Stimulated activated effector memory CD8-positive, alpha-beta T cell treated with anti-CD3 and anti-CD28 coated beads, Interleukin-12 subunit alpha, Interleukin-12 subunit beta, amount 100 ng/mL, for 72 hours (primary cell): Measurements from ENCODE around the gene SNX27.
A peak's percentile ranks its signal among the peaks of the same experiment; 100 is the strongest.
"Not testable (repeated sequence)": the region's sequence is repeated elsewhere in the genome, so short reads cannot be mapped to it uniquely, and the experiment has no call there.

Experiments
- ATAC-seq: fragments of 150-1000 bp; cut with Tn5 transposase; 2 replicates; pipeline ENCODE4 v1.10.0; 2021
- DNase-seq, 2 donors: peaks; one replicate each; pipeline ENCODE4 v3.0.0; 2021 to 2022; ENCODE audit warnings: low spot score in 2 of 2
- H3K27ac Mint-ChIP-seq: one replicate; pipeline ENCODE4 v1.8.0; 2022; ENCODE audit warnings: mild to moderate bottlenecking, mixed read lengths
- H3K36me3 Mint-ChIP-seq: one replicate; pipeline ENCODE4 v1.8.0; 2022; ENCODE audit warnings: mild to moderate bottlenecking, mixed read lengths
- H3K4me1 Mint-ChIP-seq: one replicate; pipeline ENCODE4 v1.8.0; 2022; ENCODE audit warnings: mixed read lengths
- H3K4me3 Mint-ChIP-seq: one replicate; pipeline ENCODE4 v1.8.0; 2022; ENCODE audit warnings: mild to moderate bottlenecking, mixed read lengths
- H3K9me3 Mint-ChIP-seq: one replicate; pipeline ENCODE4 v1.8.0; 2022; ENCODE audit warnings: mixed read lengths

SNX27 gene

DNA sequence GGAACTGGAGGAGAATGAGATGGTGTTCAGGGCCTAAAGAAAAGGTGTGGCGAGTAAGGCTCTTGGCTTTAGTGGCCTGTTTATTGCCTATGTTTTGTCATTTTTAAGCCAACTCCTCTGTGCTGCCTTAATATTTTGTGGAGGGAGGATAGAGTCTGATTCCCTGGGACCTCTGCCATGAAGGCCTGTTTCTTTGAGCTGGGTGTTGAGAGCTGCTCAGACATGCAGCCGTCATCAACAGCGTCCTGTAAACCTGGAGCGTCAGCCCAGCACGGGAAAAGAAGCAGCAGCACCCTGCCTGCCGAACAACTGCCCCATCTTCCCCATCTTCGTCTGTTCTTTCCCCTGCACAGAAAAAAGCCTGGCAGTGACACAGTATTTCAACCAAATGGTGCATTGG is 27.1 kb upstream of the SNX27 start:
- Mint-ChIP-seq H3K9me3 (no peaks in the 10 kb centered on the region), H3K27ac (no peak overlapping the region)

DNA sequence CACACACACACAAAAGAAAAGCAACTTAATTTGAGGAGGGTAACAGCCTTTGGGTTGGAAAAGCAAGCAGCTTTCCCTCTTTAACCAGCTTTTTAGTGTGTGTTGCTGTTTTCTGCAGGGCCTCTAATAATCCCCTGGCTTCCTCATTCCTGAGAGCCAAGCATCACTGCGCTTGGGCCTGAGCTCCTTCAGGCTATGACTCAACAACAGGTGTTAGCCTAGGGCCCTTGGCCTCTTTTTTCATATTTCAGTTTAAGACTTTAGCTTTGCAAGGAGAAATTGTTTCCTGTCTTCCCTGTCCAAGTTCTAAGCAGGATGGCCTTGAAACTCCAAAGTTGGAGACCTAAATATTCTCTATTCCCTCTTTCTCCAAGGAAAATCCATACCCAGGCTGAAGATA is 26.2 kb upstream of the SNX27 start:
- Mint-ChIP-seq H3K4me1 (no peaks in the 10 kb centered on the region), H3K36me3 (no peaks in the 10 kb centered on the region), H3K9me3 (no peaks in the 10 kb centered on the region), H3K27ac (no peak overlapping the region), H3K4me3 (no peak overlapping the region)
- ATAC-seq (no peak), DNase-seq (no peak)

More for the DNA sequence above, 27.1 kb upstream of the SNX27 start:
- Mint-ChIP-seq H3K36me3 (no peaks in the 10 kb centered on the region), H3K4me1 (no peaks in the 10 kb centered on the region), H3K4me3 (no peak overlapping the region)
- no peak for ATAC-seq
- no peak for DNase-seq

- peaks cover 8% of the 10 kb centered on the region for H3K4me1 Mint-ChIP-seq
- H3K4me3 Mint-ChIP-seq, result no peak overlapping the region
- DNase-seq, result no peak
- no peak for ATAC-seq
- H3K36me3 Mint-ChIP-seq, result no peaks in the 10 kb centered on the region
- no peaks in the 10 kb centered on the region for H3K9me3 Mint-ChIP-seq
- no peak overlapping the region for H3K27ac Mint-ChIP-seq
Measured at GRCh38 chr1:151590961-151591360, 20.9 kb upstream of the SNX27 start.

DNA sequence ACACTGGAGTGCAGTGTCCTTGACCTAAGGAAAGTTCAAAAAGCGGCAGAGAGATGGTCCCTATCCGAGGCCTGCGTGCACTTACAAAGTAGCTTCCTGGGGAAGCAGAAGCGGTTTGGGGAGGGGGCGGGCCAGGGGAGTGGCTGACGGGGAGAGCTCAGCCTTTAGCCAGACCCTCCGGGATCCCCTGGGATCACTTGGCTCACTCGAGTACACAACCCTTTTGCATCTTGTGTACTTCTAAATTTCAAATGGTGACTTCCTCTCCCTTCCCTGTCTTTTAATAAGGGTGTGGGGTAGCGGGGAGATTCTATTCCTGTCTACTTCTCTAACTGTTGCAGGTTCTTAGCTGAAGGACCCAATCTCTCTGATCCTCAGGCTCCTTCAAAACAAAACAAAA is 18.1 kb upstream of the SNX27 start:
- no peak overlapping the region for H3K27ac Mint-ChIP-seq
- DNase-seq (no peak), ATAC-seq (peak; percentile 26)
- H3K4me3 Mint-ChIP-seq, result peak overlapping the region; percentile 32
- H3K36me3 Mint-ChIP-seq, result no peaks in the 10 kb centered on the region
- H3K4me1 Mint-ChIP-seq, result peaks cover 8% of the 10 kb centered on the region
- no peaks in the 10 kb centered on the region for H3K9me3 Mint-ChIP-seq

GRCh38 chr1:151594143-151594625 is 17.7 kb upstream of the SNX27 start:
- Mint-ChIP-seq H3K4me3 (peak overlapping the region; percentile 32), H3K36me3 (no peaks in the 10 kb centered on the region), H3K4me1 (peaks cover 8% of the 10 kb centered on the region), H3K9me3 (no peaks in the 10 kb centered on the region), H3K27ac (no peak overlapping the region)
- peak; percentile 78 to 86 for DNase-seq
- peak; percentile 93 for ATAC-seq

DNA sequence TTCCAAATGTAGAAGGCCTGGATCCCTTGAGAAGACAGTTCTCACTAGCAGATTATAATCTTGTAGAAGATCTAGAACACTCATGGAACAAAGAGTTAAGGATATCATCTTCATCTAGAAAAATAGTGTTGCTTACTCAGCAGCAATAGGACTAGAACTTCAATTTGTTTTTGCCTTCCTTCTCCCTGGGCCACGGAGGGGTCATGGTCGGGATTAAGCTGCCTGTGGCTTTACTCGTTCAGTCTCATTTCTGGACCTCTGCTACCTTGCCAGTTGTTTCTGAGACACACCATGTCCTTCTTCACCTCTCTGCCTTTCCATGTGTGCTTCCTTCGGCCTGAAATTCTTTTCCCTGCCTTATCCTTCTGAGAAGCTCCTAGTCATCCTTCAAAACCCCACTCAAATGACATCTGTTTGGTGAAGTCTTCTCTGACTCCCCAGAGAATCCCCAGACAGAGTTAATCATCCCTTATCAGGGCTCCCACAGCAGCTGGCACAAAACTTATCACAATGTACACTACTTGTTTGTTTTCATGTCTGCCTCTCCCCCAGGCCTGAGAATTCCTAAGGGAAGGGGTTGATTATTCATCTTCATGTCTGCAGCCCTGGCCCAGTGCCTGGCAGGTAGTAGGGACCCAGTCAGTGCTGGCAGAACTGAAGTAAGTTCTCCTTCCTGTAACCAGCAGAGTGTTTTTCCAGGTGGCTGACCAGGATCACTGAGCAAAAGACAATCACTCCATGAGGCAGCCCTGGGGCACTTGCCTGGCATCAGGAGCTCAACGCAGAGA is 15.5 kb upstream of the SNX27 start:
- Mint-ChIP-seq H3K4me3 (no peak overlapping the region), H3K4me1 (peaks cover 8% of the 10 kb centered on the region), H3K9me3 (no peaks in the 10 kb centered on the region), H3K36me3 (no peaks in the 10 kb centered on the region), H3K27ac (no peak overlapping the region)
- no peak for ATAC-seq
- no peak for DNase-seq

- not testable (repeated sequence) for H3K9me3 Mint-ChIP-seq, H3K4me1 Mint-ChIP-seq, H3K36me3 Mint-ChIP-seq, ATAC-seq, H3K27ac Mint-ChIP-seq, DNase-seq, H3K4me3 Mint-ChIP-seq
Measured at GRCh38 chr1:151602550-151602949, 9.3 kb upstream of the SNX27 start.

GRCh38 chr1:151604291-151604690 is 7.6 kb upstream of the SNX27 start:
- ATAC-seq (no peak), DNase-seq (no peak)
- Mint-ChIP-seq H3K4me1 (peaks cover 7% of the 10 kb centered on the region), H3K27ac (no peak overlapping the region), H3K9me3 (no peaks in the 10 kb centered on the region), H3K36me3 (no peaks in the 10 kb centered on the region), H3K4me3 (no peak overlapping the region)

- Mint-ChIP-seq H3K27ac (no peak overlapping the region), H3K9me3 (no peaks in the 10 kb centered on the region), H3K4me3 (no peak overlapping the region), H3K4me1 (peaks cover 7% of the 10 kb centered on the region), H3K36me3 (no peaks in the 10 kb centered on the region)
- DNase-seq (no peak), ATAC-seq (peak; percentile 80)
Measured at GRCh38 chr1:151606384-151606783, 5.5 kb upstream of the SNX27 start.

DNA sequence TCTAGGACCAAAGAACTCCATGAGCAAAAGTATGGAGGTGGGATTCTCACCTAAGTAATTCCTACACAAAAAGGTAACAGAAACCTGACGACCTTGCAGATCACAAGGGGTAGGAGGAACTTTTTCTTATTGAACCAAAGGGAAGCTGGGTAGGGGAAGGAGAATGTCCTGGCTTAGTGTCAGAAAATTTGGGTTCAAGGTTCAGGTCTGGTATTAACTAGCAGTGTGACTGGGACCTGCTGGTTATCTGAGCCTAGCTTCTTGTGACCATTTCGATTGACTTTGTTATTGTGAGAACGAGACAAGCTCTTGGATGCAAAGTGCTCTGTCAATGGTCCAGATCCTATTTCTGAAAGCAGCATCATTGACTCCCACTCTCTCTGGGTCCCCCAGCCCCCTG is 5.0 kb upstream of the SNX27 start:
- H3K36me3 Mint-ChIP-seq, result no peaks in the 10 kb centered on the region
- no peak overlapping the region for H3K27ac Mint-ChIP-seq
- no peak overlapping the region for H3K4me3 Mint-ChIP-seq
- H3K9me3 Mint-ChIP-seq, result no peaks in the 10 kb centered on the region
- ATAC-seq (no peak), DNase-seq (no peak)
- peaks cover 7% of the 10 kb centered on the region for H3K4me1 Mint-ChIP-seq

GRCh38 chr1:151610142-151610541 is 1.7 kb upstream of the SNX27 start:
- DNase-seq (no peak), ATAC-seq (no peak)
- Mint-ChIP-seq H3K9me3 (no peaks in the 10 kb centered on the region), H3K27ac (no peak overlapping the region), H3K4me3 (no peak overlapping the region), H3K36me3 (peaks cover 6% of the 10 kb centered on the region), H3K4me1 (peaks cover 28% of the 10 kb centered on the region)

GRCh38 chr1:151611288-151611790 is 511 bp upstream of the SNX27 start:
- H3K36me3 Mint-ChIP-seq, result peaks cover 6% of the 10 kb centered on the region
- DNase-seq (no peak), ATAC-seq (peak; percentile 14)
- peaks cover 36% of the 10 kb centered on the region for H3K4me1 Mint-ChIP-seq
- H3K27ac Mint-ChIP-seq, result peak overlapping the region; percentile 63
- H3K9me3 Mint-ChIP-seq, result no peaks in the 10 kb centered on the region
- H3K4me3 Mint-ChIP-seq, result peak overlapping the region; percentile 96

GRCh38 chr1:151612501-151613281 is 841 bp downstream of the SNX27 start:
- H3K27ac Mint-ChIP-seq, result peak overlapping the region; percentile 96
- peak overlapping the region; percentile 96 for H3K4me3 Mint-ChIP-seq
- H3K9me3 Mint-ChIP-seq, result no peaks in the 10 kb centered on the region
- DNase-seq, result peak; percentile 16 to 62
- H3K4me1 Mint-ChIP-seq, result peaks cover 37% of the 10 kb centered on the region
- ATAC-seq, result peak; percentile 2
- peaks cover 6% of the 10 kb centered on the region for H3K36me3 Mint-ChIP-seq

DNA sequence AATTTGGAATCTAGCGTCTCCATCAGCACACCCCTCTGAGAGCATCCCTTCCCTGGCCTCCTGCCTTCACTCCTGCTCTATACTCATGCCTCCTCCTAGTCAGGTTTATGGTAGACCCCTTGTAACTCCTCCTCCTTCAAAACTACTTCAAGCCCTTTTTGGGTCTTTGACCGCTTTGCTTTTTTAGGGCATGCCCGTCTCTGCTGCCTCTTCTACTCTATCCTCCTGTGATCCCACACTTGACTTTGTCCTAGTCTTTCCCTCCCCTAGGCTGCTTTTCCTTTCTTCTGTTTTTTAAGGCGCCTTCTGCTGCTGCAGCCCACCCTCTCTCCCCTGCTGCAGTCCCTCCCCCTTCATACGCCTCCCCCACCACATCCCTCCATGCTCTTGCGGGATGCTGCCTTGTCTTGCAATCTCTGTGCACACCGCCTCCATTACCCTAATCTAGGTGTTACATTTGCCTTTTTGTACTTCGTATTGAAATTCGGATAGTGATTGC is 1.5 kb downstream of the SNX27 start:
- Mint-ChIP-seq H3K4me3 (peak overlapping the region; percentile 96), H3K36me3 (peaks cover 6% of the 10 kb centered on the region), H3K9me3 (no peaks in the 10 kb centered on the region), H3K27ac (peak overlapping the region; percentile 96), H3K4me1 (peaks cover 37% of the 10 kb centered on the region)
- ATAC-seq, result no peak
- no peak for DNase-seq

- H3K4me3 Mint-ChIP-seq, result no peak overlapping the region
- ATAC-seq (no peak), DNase-seq (no peak)
- H3K36me3 Mint-ChIP-seq, result peaks cover 6% of the 10 kb centered on the region
- no peaks in the 10 kb centered on the region for H3K9me3 Mint-ChIP-seq
- H3K4me1 Mint-ChIP-seq, result peaks cover 52% of the 10 kb centered on the region
- peak overlapping the region; percentile 19 for H3K27ac Mint-ChIP-seq
Measured at GRCh38 chr1:151615711-151616504, 4.1 kb downstream of the SNX27 start.
